ENCODE data around the gene DNHD1.

- TF ChIP-seq CTCF (IDR thresholded peaks at IDR 0.05) (no peak), POLR2AphosphoS5 (IDR thresholded peaks at IDR 0.05) (no peak), POLR2A (IDR thresholded peaks at IDR 0.05) (no peak)
Measured at GRCh38 chr11:6611963-6612212, 114.8 kb downstream of the DNHD1 start.

Measured in prostate gland (tissue), 2 donors.